AG04450 (cell line): ENCODE results near the gene SKI. TPM values are rescaled to one million over a fixed set of nuclear protein-coding genes. Genes with fewer than 3 reads are reported as not detected.
"Not testable (repeated sequence)": the region's sequence is repeated elsewhere in the genome, so short reads cannot be mapped to it uniquely, and the experiment has no call there.

Experiments used
- CTCF ChIA-PET: fragments of 300-600, 350-600 bp; formaldehyde crosslinking; extraction: SDS; loops from one replicate; lab custom pipeline; 2022; ENCODE audit warnings: antibody characterized with exemption, inconsistent platforms; lab: Charles Lee
- POLR2A ChIA-PET: fragments of 350-600 bp; formaldehyde crosslinking; extraction: SDS; loops from one replicate; lab custom pipeline; 2021; ENCODE audit warnings: antibody characterized with exemption, inconsistent platforms; lab: Yijun Ruan, JAX
- DNase-seq: peaks from one replicate; pipeline ENCODE4 v3.0.0-alpha.2; 2011; ENCODE audit warnings: low read depth, low spot score
- H3K27ac ChIP-seq: one replicate; pipeline ENCODE4 v1.5.1; 2012; ENCODE audit warnings: low read depth, low read length, control low read depth
- H3K27me3 ChIP-seq: one replicate; pipeline ENCODE4 v1.6.0; 2012; ENCODE audit warnings: low read length; ENCODE audit not compliant: control insufficient read depth, insufficient read depth
- H3K4me3 ChIP-seq: 2 replicates; pipeline ENCODE4 v1.5.1; 2011; ENCODE audit warnings: mild to moderate bottlenecking, low read depth, low read length, control low read depth
- H3K9me3 ChIP-seq: 2 replicates; pipeline ENCODE4 v1.5.1; 2012; ENCODE audit warnings: low read length; ENCODE audit not compliant: control insufficient read depth, insufficient read depth
- polyA plus RNA-seq: library from polyadenylated mRNA; depleted of rRNA; stranded (reverse); fragments of >200 nt; gene quantifications from 2 replicates; pipeline ENCODE4 v1.2.3, GENCODE V29; 2011
- TF ChIP-seq, protein P1 (sequence below): IDR thresholded peaks from 2 replicates; pipeline ENCODE4 v1.5.1; 2011; ENCODE audit warnings: low read depth, low read length, control low read depth, inconsistent platforms

SKI gene
- polyA plus RNA-seq, 1 experiment, result 6.7 TPM

DNA sequence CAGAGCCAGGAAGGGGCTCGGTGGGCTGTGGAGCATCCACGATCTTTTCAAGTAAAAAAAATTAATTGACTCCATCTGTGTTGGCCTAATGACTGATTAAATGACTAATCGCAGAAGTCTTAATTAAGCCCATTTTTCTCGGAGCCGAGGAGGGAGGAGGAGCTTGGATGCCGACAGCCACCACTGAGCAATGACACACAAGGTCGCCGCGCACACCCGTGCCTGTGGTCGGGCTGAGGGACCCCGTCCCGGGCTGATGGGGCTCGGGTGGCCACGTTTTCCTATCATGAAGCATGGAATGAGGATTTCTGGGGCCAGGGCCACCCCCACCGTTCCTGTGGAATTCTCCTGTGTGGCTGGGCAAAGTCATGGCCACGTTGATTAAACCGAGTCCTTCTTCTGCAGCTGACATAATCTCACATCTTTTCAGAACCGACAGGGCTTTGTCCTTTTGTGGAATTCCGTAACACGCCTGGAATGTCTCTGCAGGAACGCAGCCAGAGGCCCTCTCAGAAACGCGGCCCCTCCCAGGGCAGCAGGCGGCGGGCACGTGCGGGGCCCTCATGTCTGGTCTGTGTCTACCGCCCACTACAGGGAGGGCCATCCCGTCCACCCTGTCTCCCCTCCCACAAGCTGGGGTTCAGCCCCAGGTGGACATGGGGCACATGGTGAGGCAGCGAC, 102.5 kb downstream of the SKI start:
- no peak overlapping the region for H3K4me3 ChIP-seq
- TF ChIP-seq, protein P1, sequence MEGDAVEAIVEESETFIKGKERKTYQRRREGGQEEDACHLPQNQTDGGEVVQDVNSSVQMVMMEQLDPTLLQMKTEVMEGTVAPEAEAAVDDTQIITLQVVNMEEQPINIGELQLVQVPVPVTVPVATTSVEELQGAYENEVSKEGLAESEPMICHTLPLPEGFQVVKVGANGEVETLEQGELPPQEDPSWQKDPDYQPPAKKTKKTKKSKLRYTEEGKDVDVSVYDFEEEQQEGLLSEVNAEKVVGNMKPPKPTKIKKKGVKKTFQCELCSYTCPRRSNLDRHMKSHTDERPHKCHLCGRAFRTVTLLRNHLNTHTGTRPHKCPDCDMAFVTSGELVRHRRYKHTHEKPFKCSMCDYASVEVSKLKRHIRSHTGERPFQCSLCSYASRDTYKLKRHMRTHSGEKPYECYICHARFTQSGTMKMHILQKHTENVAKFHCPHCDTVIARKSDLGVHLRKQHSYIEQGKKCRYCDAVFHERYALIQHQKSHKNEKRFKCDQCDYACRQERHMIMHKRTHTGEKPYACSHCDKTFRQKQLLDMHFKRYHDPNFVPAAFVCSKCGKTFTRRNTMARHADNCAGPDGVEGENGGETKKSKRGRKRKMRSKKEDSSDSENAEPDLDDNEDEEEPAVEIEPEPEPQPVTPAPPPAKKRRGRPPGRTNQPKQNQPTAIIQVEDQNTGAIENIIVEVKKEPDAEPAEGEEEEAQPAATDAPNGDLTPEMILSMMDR, result 0 out of 2 replicates have a peak, but pooled peaks have one; percentile 11
- H3K27me3 ChIP-seq, result no peaks in the 10 kb centered on the region
- H3K9me3 ChIP-seq, result peaks cover 39% of the 10 kb centered on the region; the same call in 1 of the 2 replicates
- H3K27ac ChIP-seq, result peak overlapping the region; percentile 78
- ChIA-PET POLR2A (interaction anchor here (1.2 kb wide), 1 partner anchor 103 kb away, joined by 3 read pairs; no protein-coding TSS in a partner anchor), CTCF (interaction anchor here (0.9 kb wide), 1 partner anchor 9 kb away, joined by 3 read pairs; no protein-coding TSS in a partner anchor)
- DNase-seq, result peak; percentile 62

DNA sequence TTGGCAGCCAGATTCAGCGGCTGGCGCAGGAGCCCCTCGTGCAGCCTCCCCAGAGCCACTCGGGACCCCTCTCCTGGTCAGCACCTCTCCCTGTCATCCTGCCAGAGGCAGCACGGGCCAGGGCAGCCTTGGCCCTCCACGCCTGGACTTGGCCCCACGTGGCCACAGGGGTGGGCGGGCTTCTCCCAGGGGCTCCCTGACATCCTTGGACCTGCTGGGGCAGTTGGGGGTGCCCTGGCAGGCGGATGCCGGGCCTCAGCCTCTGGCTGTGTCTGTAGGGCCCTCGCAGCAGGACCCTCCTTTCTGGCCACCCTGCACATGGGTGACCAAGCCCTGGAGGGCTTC, 103.1 kb downstream of the SKI start:
- TF ChIP-seq, protein P1, result no peak
- Histone ChIP-seq H3K27ac (peak overlapping the region; percentile 52), H3K9me3 (peaks cover 43% of the 10 kb centered on the region; the same call in 1 of the 2 replicates), H3K4me3 (no peak overlapping the region), H3K27me3 (no peaks in the 10 kb centered on the region)
- CTCF ChIA-PET, result interaction anchor here (0.9 kb wide), 1 partner anchor 9 kb away, joined by 3 read pairs; no protein-coding TSS in a partner anchor
- no peak for DNase-seq
- POLR2A ChIA-PET, result interaction anchor here (1.2 kb wide), 1 partner anchor 104 kb away, joined by 3 read pairs; no protein-coding TSS in a partner anchor

DNA sequence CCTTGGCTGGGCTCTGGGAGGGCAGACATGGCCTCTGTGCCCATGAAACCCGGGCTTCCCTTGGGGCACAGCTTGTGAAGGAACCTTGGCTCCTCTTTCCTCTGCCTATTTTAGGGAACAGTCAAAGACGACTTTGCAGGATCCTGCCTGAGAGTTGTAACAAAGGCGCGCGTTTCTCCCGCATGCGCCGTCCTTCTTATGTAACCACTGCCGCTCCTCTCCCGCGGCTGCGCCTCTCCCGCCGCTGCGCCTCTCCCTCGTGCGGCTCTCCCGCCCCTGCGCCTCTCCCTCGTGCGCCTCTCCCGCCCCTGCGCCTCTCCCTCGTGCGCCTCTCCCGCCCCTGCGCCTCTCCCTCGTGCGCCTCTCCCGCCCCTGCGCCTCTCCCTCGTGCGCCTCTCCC, 103.5 kb downstream of the SKI start:
- H3K27ac ChIP-seq, DNase-seq, H3K27me3 ChIP-seq, POLR2A ChIA-PET, H3K4me3 ChIP-seq: not testable (repeated sequence)
- CTCF ChIA-PET, result interaction anchor here (0.9 kb wide), 1 partner anchor 9 kb away, joined by 3 read pairs; no protein-coding TSS in a partner anchor
- H3K9me3 ChIP-seq, result peaks cover 47% of the 10 kb centered on the region; the same call in 1 of the 2 replicates

DNA sequence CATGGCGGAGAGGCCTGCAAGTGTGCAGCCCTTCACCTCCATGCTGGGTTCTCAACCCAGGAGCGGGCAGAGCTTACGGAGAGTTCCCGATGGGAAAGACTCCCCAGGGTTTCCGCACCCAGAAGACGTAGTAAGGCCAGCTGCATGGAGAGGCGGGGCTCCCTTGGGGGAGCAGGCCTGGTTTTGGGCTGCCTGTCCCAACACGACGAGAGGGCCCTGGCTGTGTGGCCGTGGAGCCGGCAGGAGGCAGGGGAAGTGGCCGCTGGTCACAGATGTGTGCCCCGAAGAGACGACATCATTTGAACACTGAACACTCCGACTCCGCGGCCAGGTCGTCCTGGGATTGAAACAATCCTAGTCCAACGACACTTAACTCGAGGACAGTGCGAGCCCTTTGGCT, 106.2 kb downstream of the SKI start:
- Histone ChIP-seq H3K27me3 (peaks cover 1% of the 10 kb centered on the region), H3K27ac (no peak overlapping the region), H3K9me3 (peaks cover 51% of the 10 kb centered on the region; the same call in 1 of the 2 replicates), H3K4me3 (no peak overlapping the region)
- ChIA-PET CTCF (interaction anchor here (1.4 kb wide), 1 partner anchor 48 kb away, joined by 6 read pairs; no protein-coding TSS in a partner anchor), POLR2A (no interaction called here)
- no peak for DNase-seq
- TF ChIP-seq, protein P1, result no peak

DNA sequence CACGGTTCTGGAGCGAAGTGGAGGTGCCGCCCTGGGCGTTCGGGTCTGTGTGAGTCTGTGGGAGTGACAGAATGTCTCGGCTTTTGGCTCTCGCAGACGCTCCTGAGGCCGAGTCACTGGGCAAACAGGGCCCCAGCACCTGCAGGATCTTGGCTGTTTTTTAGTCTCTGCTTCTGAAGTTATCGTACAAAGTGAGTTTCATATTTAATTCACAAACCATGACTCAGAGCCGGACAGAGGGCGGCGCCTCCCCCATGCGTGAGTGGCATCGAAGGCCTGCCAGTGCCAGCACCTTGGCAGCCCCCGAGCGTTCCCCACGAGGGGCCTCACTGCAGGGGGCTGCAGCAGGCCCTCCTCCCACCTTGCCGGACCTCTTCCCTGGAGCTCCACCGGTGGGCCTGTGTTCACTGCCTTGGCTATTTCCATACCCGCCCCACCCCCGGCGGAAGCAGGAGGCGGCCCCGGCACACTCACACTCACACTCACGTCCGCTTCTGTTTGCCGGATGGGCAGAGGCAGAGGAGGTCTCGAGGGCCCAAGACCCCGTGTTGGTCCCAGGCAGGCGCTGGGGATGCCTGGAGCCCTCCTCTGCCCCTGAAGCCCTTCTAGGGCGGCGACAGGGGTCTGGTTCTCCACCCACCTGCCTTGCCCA, 106.9 kb downstream of the SKI start:
- no peak overlapping the region for H3K4me3 ChIP-seq
- ChIA-PET POLR2A (no interaction called here), CTCF (interaction anchor here (1.4 kb wide), 1 partner anchor 47 kb away, joined by 6 read pairs; no protein-coding TSS in a partner anchor)

More for the DNA sequence above, 106.9 kb downstream of the SKI start:
- Histone ChIP-seq H3K9me3 (peaks cover 51% of the 10 kb centered on the region; the same call in 1 of the 2 replicates), H3K27me3 (peaks cover 4% of the 10 kb centered on the region), H3K27ac (no peak overlapping the region)
- DNase-seq, result no peak
- TF ChIP-seq, protein P1, result no peak
